Activated naive CD4-positive, alpha-beta T cell treated with anti-CD3 and anti-CD28 coated beads, Interleukin-2, amount 50 U/mL, for 72 hours (primary cell): ENCODE data around the gene LCE3B. TPM values are rescaled to one million over a fixed set of nuclear protein-coding genes. Genes with fewer than 3 reads are reported as not detected.
"Not testable (repeated sequence)": the region's sequence is repeated elsewhere in the genome, so short reads cannot be mapped to it uniquely, and the experiment has no call there.

Experiments
- ATAC-seq, 2 donors: fragments of 150-1000 bp; cut with Tn5 transposase; 2 replicates each; pipeline ENCODE4 v1.10.0; 2021; ENCODE audit warnings: mild to moderate bottlenecking in 2 of 2, moderate library complexity in 2 of 2
- DNase-seq, 2 donors: peaks; one replicate each; pipeline ENCODE4 v3.0.0; 2021 to 2022; ENCODE audit warnings: low spot score in 2 of 2
- H3K27ac Mint-ChIP-seq, 2 donors: one replicate each; pipeline ENCODE4 v1.8.0; 2022; ENCODE audit warnings: mild to moderate bottlenecking in 2 of 2, mixed read lengths in 2 of 2
- H3K36me3 Mint-ChIP-seq, 2 donors: one replicate each; pipeline ENCODE4 v1.8.0; 2022; ENCODE audit warnings: mixed read lengths in 2 of 2
- H3K9me3 Mint-ChIP-seq, 2 donors: one replicate each; pipeline ENCODE4 v1.8.0; 2022; ENCODE audit warnings: mixed read lengths in 2 of 2
- total RNA-seq, 2 donors: library from RNA; stranded (reverse); gene quantifications; one replicate each; pipeline ENCODE4 v1.2.3, GENCODE V29; 2022

Gene LCE3B
- total RNA-seq = not detected

- no peak for ATAC-seq
- H3K9me3 Mint-ChIP-seq = peaks cover 7% of the 10 kb centered on the region in 2 donors
- no peak within 1 kb of the TSS for H3K27ac Mint-ChIP-seq
- H3K36me3 Mint-ChIP-seq = peaks cover 3 to 7% of the 10 kb centered on the region in 2 donors
- no peak for DNase-seq
Observed at GRCh38 chr1:152613511-152613910, at the start of gene LCE3B. TSS of gene LCE3B (plus strand) at chr1:152613811. CDS start at chr1:152613811, 0 bp downstream.

- peaks cover 9 to 12% of the 10 kb centered on the region in 2 donors for H3K9me3 Mint-ChIP-seq
- no peak overlapping the region for H3K27ac Mint-ChIP-seq
- ATAC-seq (no peak), DNase-seq (no peak)
- peaks cover 5 to 18% of the 10 kb centered on the region in 2 donors for H3K36me3 Mint-ChIP-seq
Observed at GRCh38 chr1:152565115-152565514, 48.5 kb upstream of the LCE3B start.

DNA sequence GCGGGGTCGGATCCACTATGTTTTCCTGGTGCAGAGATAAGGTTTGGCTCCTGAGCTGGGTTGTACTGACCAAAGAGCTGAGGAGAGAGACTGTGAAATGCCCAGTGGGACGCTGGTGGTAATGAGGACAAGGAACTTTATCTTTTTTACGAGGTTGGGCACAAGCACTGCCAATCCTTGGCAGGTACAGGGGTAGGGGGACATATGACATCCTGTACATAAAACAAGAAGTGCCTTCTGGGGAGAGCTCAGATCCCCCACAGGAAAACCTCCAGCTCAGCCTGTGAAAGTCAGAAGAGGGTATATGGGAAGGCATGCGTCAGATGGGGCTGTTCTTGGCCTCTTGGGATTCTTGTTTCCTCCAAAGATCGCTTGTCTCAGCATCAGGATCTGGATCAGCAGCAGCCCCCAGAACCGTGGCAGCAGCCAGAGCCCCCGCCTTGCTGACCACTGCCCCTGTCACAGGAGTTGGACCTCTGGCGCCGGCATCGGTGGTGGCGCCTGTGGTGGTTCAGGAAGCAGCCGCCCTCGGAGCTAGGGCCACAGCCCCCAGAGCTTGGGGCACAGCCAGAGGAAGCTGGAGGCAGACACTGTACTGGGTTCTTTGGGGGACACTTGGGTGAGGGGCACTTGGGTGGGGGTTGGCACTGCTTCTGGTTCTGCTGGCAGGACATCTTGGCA is 47.9 kb upstream of the LCE3B start:
- Mint-ChIP-seq H3K27ac (no peak overlapping the region), H3K36me3 (peaks cover 6 to 18% of the 10 kb centered on the region in 2 donors), H3K9me3 (peaks cover 9 to 12% of the 10 kb centered on the region in 2 donors)
- ATAC-seq (no peak), DNase-seq (no peak)

GRCh38 chr1:152566681-152567080 is 46.9 kb upstream of the LCE3B start, which contains the start of gene LCE3E:
TSS of gene LCE3E (minus strand) at chr1:152566780. CDS start at chr1:152566208, 572 bp downstream.
- peaks cover 11 to 18% of the 10 kb centered on the region in 2 donors for H3K36me3 Mint-ChIP-seq
- peaks cover 9 to 16% of the 10 kb centered on the region in 2 donors for H3K9me3 Mint-ChIP-seq
- H3K27ac Mint-ChIP-seq = no peak within 1 kb of the TSS
- DNase-seq = no peak
- ATAC-seq = no peak

DNA sequence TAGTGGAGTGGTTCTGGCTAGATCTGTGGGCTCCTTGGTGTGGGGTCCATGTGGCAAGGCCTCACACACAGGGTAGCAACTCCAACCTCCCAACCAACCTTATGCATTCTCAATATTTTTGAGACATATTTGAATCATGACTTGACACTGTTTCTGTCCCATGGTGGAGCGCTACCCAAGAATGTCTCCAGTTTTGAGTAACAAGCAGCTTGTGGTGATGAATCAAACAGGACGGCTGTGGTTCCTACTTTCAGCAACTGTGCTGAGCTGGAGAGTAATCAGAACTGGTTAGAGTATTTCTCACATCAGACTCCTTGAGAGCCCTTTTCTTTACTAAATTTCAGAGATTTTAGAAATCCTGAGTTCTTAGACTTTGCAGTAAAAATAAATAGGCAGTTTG is 36.4 kb upstream of the LCE3B start:
- no peak overlapping the region for H3K27ac Mint-ChIP-seq
- ATAC-seq (peak; percentile 22 to 94), DNase-seq (no peak)
- no peaks in the 10 kb centered on the region for H3K36me3 Mint-ChIP-seq
- H3K9me3 Mint-ChIP-seq = no peaks in the 10 kb centered on the region

- not testable (repeated sequence) for ATAC-seq, H3K36me3 Mint-ChIP-seq, DNase-seq, H3K27ac Mint-ChIP-seq, H3K9me3 Mint-ChIP-seq
Observed at GRCh38 chr1:152579526-152579925, 34.1 kb upstream of the LCE3B start.

DNA sequence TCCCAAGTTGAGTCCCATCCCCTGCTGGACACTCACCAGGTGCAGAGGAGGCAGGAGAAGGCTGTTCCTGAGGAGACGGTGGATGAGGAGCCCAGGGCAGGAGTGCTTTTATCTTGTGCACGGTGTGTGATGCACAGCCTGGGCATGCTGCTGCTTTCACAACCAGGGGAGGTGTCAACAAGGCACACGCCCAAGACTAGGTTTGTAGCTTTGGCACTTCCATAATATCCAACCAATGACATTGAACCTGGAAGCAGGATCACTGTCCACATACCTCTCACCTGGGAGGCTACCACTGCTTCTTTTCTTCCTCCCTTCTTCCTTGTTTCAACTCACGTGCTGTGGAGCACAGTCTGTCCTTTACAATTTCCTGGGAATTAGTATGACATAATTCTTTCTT is 33.2 kb upstream of the LCE3B start, which contains the start of gene LCE3D:
LCE3D (minus strand) TSS at position 84 of the 400 bp plus-strand sequence. CDS start 580 bp downstream, outside the sequence.
- Mint-ChIP-seq H3K9me3 (no peaks in the 10 kb centered on the region), H3K36me3 (no peaks in the 10 kb centered on the region)
- no peak for DNase-seq

DNA sequence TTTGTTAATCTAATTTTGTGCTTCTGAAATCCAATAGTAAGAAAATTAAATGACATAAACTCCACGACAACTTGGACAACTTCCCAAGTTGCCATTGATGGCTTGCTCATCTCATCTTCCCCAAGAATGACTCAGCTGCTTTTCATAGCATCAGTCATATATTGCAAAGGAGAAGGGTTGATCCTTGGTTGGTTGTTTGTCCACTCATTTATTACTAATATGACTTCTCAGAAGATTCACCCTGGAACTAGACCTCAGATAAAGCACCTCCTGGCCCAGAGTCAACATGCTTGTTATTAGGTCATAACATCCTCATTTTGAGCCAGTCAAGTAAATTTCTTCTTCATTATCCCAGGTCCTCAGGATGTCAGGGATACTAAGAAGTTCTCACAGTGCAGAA is 31.0 kb upstream of the LCE3B start:
- ATAC-seq (no peak), DNase-seq (no peak)
- Mint-ChIP-seq H3K27ac (no peak overlapping the region), H3K36me3 (no peaks in the 10 kb centered on the region), H3K9me3 (peaks cover 3 to 4% of the 10 kb centered on the region in 2 donors)

More for the DNA sequence above, 33.2 kb upstream of the LCE3B start, which contains the start of gene LCE3D:
- no peak within 1 kb of the TSS for H3K27ac Mint-ChIP-seq
- ATAC-seq = no peak

GRCh38 chr1:152585586-152585985 is 28.0 kb upstream of the LCE3B start:
- ATAC-seq = no peak
- peaks cover 3 to 11% of the 10 kb centered on the region in 2 donors for H3K9me3 Mint-ChIP-seq

DNA sequence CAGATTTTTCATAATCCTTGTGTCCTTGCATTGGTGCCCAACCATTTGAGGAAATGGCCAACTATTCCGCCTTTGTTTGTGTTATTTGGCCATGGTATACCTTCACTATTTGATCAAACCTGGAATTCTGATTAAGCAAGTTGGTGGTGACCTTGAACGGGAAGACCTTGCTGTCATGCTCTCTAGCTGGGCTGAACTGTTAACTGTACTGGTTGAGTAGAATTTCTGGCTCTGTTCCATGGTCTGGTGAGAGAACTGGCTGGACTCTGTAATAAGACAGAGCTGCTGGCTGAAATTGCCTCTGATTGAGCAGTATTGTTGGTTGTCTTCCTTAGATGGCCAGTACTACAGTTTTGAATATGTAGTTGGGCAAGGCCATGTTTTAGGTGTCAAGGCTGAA is 16.6 kb upstream of the LCE3B start:
- Mint-ChIP-seq H3K36me3 (peaks cover 6 to 19% of the 10 kb centered on the region in 2 donors), H3K27ac (no peak overlapping the region), H3K9me3 (peaks cover 18 to 20% of the 10 kb centered on the region in 2 donors)
- DNase-seq (no peak), ATAC-seq (no peak)

More at GRCh38 chr1:152585586-152585985, 28.0 kb upstream of the LCE3B start:
- no peak overlapping the region for H3K27ac Mint-ChIP-seq
- H3K36me3 Mint-ChIP-seq = no peaks in the 10 kb centered on the region
- no peak for DNase-seq

- DNase-seq (no peak), ATAC-seq (no peak)
- Mint-ChIP-seq H3K27ac (no peak within 1 kb of the TSS), H3K9me3 (peaks cover 11 to 20% of the 10 kb centered on the region in 2 donors), H3K36me3 (peaks cover 6 to 19% of the 10 kb centered on the region in 2 donors)
Observed at GRCh38 chr1:152599934-152600333, 13.7 kb upstream of the LCE3B start, which contains the start of gene LCE3C. TSS of gene LCE3C (plus strand) at chr1:152600234. CDS start at chr1:152600732, 498 bp downstream.

DNA sequence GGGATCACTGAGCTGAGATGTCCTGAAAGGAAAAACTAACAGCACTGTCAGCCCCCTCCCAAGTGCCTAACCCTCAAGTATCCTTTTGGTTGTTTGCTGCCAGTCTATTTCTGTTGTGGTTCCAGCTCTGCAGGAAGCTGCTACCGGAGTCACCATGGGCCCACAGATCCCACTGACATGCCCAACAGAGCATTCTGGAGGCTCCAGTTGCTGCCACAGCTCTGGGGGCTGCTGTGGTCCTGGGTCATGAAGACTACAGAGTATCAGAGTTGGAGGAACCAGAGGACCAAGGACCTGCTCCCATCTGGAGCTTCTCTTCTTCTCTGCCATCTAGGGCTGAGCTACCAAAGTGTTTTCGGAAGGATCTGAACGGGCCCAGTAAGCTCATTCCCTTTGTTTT is 8.4 kb downstream of the LCE3B start:
- no peak overlapping the region for H3K27ac Mint-ChIP-seq

GRCh38 chr1:152622803-152623202 is 9.2 kb downstream of the LCE3B start, which contains the start of gene LCE3A:
TSS of gene LCE3A (minus strand) at chr1:152623103. CDS start at chr1:152623103, 0 bp downstream.
- Mint-ChIP-seq H3K36me3 (peaks cover 6 to 7% of the 10 kb centered on the region in 2 donors), H3K27ac (no peak within 1 kb of the TSS), H3K9me3 (peaks cover 7 to 9% of the 10 kb centered on the region in 2 donors)
- no peak for DNase-seq
- ATAC-seq = peak in 1 of 2 donors; percentile 18

More for the DNA sequence above, 8.4 kb downstream of the LCE3B start:
- DNase-seq (no peak), ATAC-seq (no peak)
- Mint-ChIP-seq H3K9me3 (peaks cover 7 to 13% of the 10 kb centered on the region in 2 donors), H3K36me3 (peaks cover 6 to 7% of the 10 kb centered on the region in 2 donors)

GRCh38 chr1:152623203-152623844 is 9.7 kb downstream of the LCE3B start:
- DNase-seq (peak in 1 of 2 donors; percentile 48), ATAC-seq (peak in 1 of 2 donors; percentile 61)
- H3K36me3 Mint-ChIP-seq = peaks cover 5 to 6% of the 10 kb centered on the region in 2 donors
- no peak overlapping the region for H3K27ac Mint-ChIP-seq
- H3K9me3 Mint-ChIP-seq = peaks cover 6 to 8% of the 10 kb centered on the region in 2 donors

DNA sequence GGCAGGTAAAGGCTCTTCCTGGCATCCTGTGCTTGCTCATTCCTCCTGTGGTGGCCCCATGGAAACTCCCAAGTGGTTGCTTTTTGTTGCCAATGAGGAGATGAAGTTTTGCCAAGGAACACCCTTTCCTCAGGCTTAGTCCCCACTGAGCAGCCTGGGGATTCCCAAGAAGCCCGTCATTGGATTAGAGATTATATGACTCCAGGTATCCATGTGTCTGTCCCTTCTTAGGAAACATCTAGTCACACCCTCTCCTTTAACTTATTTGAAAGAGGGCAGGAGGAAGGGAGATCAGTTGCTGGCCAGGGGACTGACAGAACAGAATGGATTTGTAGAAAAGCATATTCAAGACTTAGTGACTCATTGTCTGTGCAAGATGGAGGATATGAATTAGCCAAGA is 13.1 kb downstream of the LCE3B start:
- Mint-ChIP-seq H3K27ac (no peak overlapping the region), H3K9me3 (no peaks in the 10 kb centered on the region), H3K36me3 (peaks cover 0 to 1% of the 10 kb centered on the region in 2 donors)
- no peak for DNase-seq
- no peak for ATAC-seq

GRCh38 chr1:152630596-152630995 is 17.0 kb downstream of the LCE3B start:
- Mint-ChIP-seq H3K27ac (no peak overlapping the region), H3K9me3 (no peaks in the 10 kb centered on the region), H3K36me3 (peaks cover 0 to 6% of the 10 kb centered on the region in 2 donors)
- no peak for DNase-seq
- no peak for ATAC-seq

DNA sequence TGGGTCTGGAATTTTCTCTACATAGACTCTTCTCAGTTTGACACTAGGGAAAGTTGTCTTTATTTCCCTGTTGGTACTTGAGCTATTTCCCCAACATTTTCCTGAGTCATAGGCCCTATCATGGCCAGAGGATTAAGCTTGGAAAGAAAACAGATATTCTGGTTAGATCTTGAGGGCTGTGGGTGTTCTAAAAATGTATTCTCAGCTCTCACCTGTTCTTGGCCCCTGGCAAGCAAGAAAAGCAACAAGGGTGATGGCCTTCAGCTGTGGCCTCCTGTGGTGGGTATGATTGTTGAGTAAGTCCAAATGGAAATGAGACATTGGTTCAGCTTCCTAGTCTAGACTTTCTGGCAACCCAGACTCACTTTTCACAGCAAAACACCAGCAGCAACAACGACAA is 26.7 kb downstream of the LCE3B start:
- ATAC-seq (no peak), DNase-seq (no peak)
- no peaks in the 10 kb centered on the region for H3K36me3 Mint-ChIP-seq
- no peaks in the 10 kb centered on the region for H3K9me3 Mint-ChIP-seq
- H3K27ac Mint-ChIP-seq = no peak overlapping the region
